GM13977 (cell line): ENCODE measurements around the gene ARHGAP15.

ENCODE experiments used
- DNase-seq: peaks from one replicate; pipeline ENCODE4 v3.0.0; 2012; ENCODE audit warnings: low spot score
- in situ Hi-C: fragments of 300-500 bp; cut with MboI; formaldehyde crosslinking; loops from one replicate; pipeline ENCODE4 v1.12.0; 2022; ENCODE audit warnings: low sequenced_read_pairs, low pct_unique_long_range_greater_than_20kb, mixed read lengths, inconsistent platforms; ENCODE audit not compliant: unreplicated experiment
- TF ChIP-seq, protein P1 (sequence below): IDR thresholded peaks from 2 replicates; pipeline ENCODE4 v1.5.1; 2012; ENCODE audit warnings: mild to moderate bottlenecking, control low read depth; ENCODE audit not compliant: insufficient read depth; ENCODE audit errors: extremely low read depth, missing control alignments

Gene ARHGAP15

DNA sequence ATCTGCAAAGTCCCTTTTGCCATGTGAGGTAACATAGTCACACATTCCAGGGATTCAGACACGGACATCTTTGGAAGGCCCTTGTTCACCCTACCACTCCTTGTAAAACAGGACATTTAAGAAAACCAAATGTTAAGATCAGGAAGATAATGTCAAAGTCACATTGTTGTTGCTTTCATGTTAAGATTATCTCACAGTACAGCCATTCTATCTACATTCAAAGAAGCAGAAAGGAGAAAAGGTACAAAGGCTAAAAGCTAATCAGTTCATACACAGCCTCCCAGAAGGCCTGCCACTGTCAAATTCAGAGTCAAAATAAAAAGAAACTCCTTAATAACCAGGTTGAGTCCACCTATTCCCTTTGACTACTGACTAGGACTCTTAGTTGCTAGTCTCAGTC, 573.7 kb downstream of the ARHGAP15 start:
- in situ Hi-C loops: no loop called here

DNA sequence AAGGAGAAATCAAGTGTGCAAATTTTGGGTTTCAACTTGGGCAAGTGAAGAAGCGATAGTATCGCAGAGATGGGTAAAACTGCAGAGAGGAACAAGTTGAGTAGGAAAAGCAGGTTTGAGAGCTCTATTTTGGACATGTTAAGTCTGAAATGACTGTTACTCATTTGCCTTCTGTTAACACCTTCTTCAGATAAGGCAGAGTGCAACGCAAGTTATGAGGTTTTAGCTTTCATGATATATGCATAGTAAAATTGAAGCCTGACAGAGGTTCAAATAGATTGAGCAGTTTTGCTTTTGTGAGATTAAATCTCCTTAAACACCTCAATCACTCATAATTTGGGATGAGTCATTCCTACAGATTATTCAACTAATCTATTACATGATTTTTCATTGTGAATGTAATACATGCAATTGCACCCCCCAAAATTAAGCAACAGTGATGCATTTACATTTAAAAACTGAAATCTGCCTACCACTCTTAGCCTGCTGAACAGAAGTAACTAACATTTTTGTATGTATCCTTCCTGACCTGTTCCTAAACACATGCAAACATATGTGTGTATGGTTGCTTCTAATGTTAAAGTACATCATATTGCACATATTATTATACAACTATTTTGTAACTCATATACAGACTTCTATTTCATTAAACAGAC, 575.4 kb downstream of the ARHGAP15 start:
- TF ChIP-seq, protein P1, sequence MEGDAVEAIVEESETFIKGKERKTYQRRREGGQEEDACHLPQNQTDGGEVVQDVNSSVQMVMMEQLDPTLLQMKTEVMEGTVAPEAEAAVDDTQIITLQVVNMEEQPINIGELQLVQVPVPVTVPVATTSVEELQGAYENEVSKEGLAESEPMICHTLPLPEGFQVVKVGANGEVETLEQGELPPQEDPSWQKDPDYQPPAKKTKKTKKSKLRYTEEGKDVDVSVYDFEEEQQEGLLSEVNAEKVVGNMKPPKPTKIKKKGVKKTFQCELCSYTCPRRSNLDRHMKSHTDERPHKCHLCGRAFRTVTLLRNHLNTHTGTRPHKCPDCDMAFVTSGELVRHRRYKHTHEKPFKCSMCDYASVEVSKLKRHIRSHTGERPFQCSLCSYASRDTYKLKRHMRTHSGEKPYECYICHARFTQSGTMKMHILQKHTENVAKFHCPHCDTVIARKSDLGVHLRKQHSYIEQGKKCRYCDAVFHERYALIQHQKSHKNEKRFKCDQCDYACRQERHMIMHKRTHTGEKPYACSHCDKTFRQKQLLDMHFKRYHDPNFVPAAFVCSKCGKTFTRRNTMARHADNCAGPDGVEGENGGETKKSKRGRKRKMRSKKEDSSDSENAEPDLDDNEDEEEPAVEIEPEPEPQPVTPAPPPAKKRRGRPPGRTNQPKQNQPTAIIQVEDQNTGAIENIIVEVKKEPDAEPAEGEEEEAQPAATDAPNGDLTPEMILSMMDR: no peak
- no peak for DNase-seq
- in situ Hi-C loops: no loop called here

More for the DNA sequence above, 573.7 kb downstream of the ARHGAP15 start:
- TF ChIP-seq, protein P1: no peak
- no peak for DNase-seq

DNA sequence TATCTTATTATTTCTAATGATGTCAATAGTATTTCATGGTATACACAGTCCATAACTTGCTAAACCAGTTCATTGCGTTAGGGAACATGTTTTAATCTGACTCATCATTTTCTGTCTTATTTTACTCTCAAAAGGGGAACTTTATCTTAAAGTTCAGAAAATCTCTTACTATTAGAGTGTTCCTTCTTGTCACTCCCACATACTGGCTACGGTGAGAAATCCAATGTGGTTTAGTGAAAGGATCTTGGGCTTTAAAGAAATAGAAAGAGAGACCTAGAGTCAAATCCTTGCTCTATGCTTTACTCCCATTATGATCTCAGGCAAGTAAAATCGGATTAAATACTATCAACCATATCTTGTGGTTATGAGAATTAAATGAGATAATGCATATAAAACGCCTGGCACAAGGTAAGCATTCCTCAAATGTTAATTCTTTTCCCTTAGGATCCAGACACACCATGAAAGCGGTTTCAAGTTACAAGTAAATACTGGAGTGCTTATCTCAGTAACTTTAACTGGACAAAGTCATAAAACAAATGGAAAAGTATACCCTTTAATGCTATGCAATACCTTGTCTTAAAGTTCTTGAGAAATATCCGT, 576.0 kb downstream of the ARHGAP15 start:
- no peak for DNase-seq
- in situ Hi-C loops: no loop called here
- TF ChIP-seq, protein P1: no peak

DNA sequence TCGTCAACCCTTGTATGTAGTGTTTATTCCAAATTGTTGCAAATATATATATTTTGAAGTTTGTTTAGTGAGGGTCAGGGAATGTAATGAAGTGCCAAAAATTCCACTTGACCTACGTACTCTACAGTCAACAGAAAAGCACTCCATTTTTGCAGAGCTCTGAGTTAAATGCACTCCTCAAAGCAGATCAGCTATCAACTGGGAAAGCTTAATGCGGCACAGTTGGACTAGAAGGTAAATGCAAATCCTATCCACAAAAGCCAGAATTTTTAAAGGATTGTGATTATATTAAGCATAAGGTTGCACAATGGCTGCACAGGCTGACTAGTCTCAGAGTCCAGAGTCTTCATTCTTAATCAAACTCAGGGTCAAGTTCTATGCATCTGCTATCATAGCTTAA, 577.1 kb downstream of the ARHGAP15 start:
- in situ Hi-C loops: no loop called here
- DNase-seq: no peak
- TF ChIP-seq, protein P1: no peak

DNA sequence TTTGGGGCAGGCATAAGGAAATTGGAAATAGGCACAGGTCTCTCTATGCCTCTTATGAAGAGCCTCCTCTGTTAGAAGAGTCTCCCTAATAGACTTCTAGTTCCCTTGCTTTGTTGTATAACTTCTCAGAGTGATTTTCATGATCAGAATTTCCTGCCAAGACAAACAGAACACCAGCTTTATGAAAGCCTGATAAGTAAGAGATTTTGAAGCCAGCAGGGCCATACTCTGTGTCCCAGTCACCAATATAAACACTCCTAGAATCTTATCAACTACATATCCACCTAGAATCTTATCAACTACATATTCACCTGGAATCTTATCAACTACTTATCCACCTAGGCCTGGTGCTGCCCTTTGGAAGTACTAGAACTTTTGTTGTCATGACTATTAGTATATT, 579.5 kb downstream of the ARHGAP15 start:
- TF ChIP-seq, protein P1: no peak
- DNase-seq: no peak
- in situ Hi-C loops: no loop called here

DNA sequence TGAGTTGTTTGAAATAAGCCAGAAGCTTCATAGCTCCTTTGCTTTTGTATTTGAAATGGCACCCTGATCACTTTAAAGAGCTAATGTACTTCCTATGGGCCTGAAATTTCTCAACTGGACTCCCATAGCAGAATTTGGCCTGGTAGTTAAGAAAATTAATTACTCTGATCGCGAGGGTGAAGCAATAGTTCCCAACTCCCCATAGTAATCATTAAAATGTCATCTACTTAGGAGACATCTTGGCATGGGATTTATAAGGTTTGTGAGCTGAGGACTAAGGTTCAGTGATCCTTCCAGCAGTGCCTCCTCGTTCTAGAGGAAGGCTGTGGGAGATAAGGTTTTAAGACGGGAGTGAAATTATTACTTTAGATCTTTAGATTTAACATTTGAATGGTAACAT, 581.0 kb downstream of the ARHGAP15 start:
- DNase-seq: no peak
- TF ChIP-seq, protein P1: no peak
- in situ Hi-C loops: no loop called here
